Measurements from ENCODE around the gene UCK2.

The UCK2 gene

GRCh38 chr1:165858364-165858823 is 31.0 kb downstream of the UCK2 start:
- TF ChIP-seq, protein P1, sequence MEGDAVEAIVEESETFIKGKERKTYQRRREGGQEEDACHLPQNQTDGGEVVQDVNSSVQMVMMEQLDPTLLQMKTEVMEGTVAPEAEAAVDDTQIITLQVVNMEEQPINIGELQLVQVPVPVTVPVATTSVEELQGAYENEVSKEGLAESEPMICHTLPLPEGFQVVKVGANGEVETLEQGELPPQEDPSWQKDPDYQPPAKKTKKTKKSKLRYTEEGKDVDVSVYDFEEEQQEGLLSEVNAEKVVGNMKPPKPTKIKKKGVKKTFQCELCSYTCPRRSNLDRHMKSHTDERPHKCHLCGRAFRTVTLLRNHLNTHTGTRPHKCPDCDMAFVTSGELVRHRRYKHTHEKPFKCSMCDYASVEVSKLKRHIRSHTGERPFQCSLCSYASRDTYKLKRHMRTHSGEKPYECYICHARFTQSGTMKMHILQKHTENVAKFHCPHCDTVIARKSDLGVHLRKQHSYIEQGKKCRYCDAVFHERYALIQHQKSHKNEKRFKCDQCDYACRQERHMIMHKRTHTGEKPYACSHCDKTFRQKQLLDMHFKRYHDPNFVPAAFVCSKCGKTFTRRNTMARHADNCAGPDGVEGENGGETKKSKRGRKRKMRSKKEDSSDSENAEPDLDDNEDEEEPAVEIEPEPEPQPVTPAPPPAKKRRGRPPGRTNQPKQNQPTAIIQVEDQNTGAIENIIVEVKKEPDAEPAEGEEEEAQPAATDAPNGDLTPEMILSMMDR (IDR thresholded peaks at IDR 0.05; ENCODE audit: low read depth, low read length), result no peak
- no peak for DNase-seq (ENCODE audit: low read depth, low spot score)
- in situ Hi-C loops (cut with HindIII; ENCODE audit: low sequenced_read_pairs), result no loop called here
- H3K4me3 ChIP-seq (ENCODE audit: low read depth, low read length), result no peak overlapping the region

DNA sequence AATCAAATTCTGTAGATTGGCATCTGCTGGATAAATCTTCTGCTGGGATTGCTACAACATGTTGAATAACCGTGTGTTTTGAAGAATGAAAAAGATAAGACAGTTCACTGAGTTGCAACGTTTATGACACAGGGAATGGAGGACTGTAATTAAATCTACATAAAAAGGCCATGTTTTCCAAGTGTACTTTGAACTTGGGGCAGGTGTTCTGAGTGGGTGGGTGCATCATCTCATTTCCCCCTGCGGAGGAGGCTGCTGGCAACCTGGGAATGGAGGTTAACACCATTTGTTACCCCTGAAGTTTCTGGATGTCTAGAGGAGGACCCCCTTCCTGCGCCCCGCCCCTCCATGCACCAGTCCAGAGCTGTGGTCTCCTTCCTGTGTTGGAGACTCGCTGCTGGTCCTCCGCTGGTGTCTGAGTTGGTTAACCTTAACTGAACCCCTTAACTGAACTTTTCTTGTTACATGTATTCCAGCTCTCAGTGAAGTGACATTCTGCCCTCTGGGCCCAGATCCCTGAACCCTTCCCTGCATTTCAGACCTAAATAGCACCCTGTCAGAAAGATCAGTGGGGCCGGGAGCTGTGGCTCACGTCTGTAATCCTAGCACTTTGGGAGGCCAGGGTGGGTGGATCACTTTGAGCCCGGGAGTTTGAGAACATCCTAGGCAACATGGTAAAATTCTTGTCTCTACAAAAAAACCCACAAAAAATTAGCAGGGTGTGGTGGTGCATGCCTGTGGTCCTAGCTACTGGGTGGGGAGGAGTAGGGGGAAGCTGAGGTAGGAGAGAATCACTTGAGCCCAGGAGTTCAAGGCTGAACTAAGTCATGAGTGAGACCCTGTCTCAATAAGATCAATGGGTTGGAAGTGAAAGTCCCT is 31.8 kb downstream of the UCK2 start:
- TF ChIP-seq, protein P1 (IDR thresholded peaks at IDR 0.05; ENCODE audit: low read depth, low read length), result no peak
- no peak overlapping the region for H3K4me3 ChIP-seq (ENCODE audit: low read depth, low read length)
- DNase-seq (ENCODE audit: low read depth, low spot score), result no peak
- in situ Hi-C loops (cut with HindIII; ENCODE audit: low sequenced_read_pairs), result no loop called here

DNA sequence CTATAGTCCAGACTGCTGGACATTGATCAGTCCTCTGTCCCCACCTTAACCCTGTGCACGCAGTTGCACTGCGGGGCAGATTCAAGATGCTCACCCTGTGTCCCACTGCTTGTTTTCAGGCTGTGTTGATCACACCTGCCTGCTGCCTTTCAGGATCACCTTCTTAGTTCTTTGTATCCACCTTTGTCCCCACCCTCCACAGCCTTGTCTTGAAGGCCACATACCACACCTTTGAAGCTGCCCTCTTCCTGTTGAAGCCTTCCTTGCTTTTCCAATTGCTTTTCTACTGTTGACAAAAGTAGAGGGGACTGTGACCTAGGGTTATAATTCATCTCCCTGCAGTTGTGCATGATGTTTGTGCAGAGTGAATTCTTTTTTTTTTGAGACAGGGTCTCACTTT is 32.7 kb downstream of the UCK2 start:
- H3K4me3 ChIP-seq (ENCODE audit: low read depth, low read length), result no peak overlapping the region
- no peak for DNase-seq (ENCODE audit: low read depth, low spot score)
- in situ Hi-C loops (cut with HindIII; ENCODE audit: low sequenced_read_pairs), result no loop called here
- TF ChIP-seq, protein P1 (IDR thresholded peaks at IDR 0.05; ENCODE audit: low read depth, low read length), result no peak

GRCh38 chr1:165861911-165862310 is 34.5 kb downstream of the UCK2 start:
- DNase-seq (ENCODE audit: low read depth, low spot score), result no peak
- in situ Hi-C loops (cut with HindIII; ENCODE audit: low sequenced_read_pairs), result no loop called here
- no peak overlapping the region for H3K4me3 ChIP-seq (ENCODE audit: low read depth, low read length)
- TF ChIP-seq, protein P1 (IDR thresholded peaks at IDR 0.05; ENCODE audit: low read depth, low read length), result no peak

GRCh38 chr1:165862448-165862847 is 35.0 kb downstream of the UCK2 start:
- TF ChIP-seq, protein P1 (IDR thresholded peaks at IDR 0.05; ENCODE audit: low read depth, low read length), result no peak
- no peak for DNase-seq (ENCODE audit: low read depth, low spot score)
- in situ Hi-C loops (cut with HindIII; ENCODE audit: low sequenced_read_pairs), result no loop called here
- no peak overlapping the region for H3K4me3 ChIP-seq (ENCODE audit: low read depth, low read length)

- DNase-seq (ENCODE audit: low read depth, low spot score), result no peak
- H3K4me3 ChIP-seq (ENCODE audit: low read depth, low read length), result no peak overlapping the region
- TF ChIP-seq, protein P1 (IDR thresholded peaks at IDR 0.05; ENCODE audit: low read depth, low read length), result no peak
- in situ Hi-C loops (cut with HindIII; ENCODE audit: low sequenced_read_pairs), result no loop called here
Observed at GRCh38 chr1:165863346-165863745, 35.9 kb downstream of the UCK2 start.

Measured in astrocyte of the spinal cord (primary cell).